Glutamatergic neuron (in vitro differentiated cells): ENCODE data around the gene THSD7A. TPM values are rescaled to one million over a fixed set of nuclear protein-coding genes. Genes with fewer than 3 reads are reported as not detected.
A peak's percentile ranks its signal among the peaks of the same experiment; 100 is the strongest.

Source experiments
- DNase-seq: peaks from one replicate; pipeline ENCODE4 v3.0.0; 2022
- H3K27ac Mint-ChIP-seq: one replicate; pipeline ENCODE4 v1.8.0; 2020; ENCODE audit warnings: mild to moderate bottlenecking, mixed read lengths, inconsistent platforms; ENCODE audit not compliant: unreplicated experiment
- H3K27me3 Mint-ChIP-seq: one replicate; pipeline ENCODE4 v1.8.0; 2020; ENCODE audit warnings: mild to moderate bottlenecking, moderate library complexity, mixed read lengths, inconsistent platforms; ENCODE audit not compliant: unreplicated experiment
- H3K36me3 Mint-ChIP-seq: one replicate; pipeline ENCODE4 v1.8.0; 2020; ENCODE audit warnings: mild to moderate bottlenecking, mixed read lengths, inconsistent platforms; ENCODE audit not compliant: unreplicated experiment
- H3K4me1 Mint-ChIP-seq: one replicate; pipeline ENCODE4 v1.8.0; 2020; ENCODE audit warnings: mild to moderate bottlenecking, low read depth, mixed read lengths, inconsistent platforms; ENCODE audit not compliant: unreplicated experiment
- H3K4me3 Mint-ChIP-seq: one replicate; pipeline ENCODE4 v1.8.0; 2020; ENCODE audit warnings: mild to moderate bottlenecking, mixed read lengths, inconsistent platforms; ENCODE audit not compliant: unreplicated experiment
- H3K9me3 Mint-ChIP-seq: one replicate; pipeline ENCODE4 v1.8.0; 2020; ENCODE audit warnings: mild to moderate bottlenecking, moderate library complexity, mixed read lengths, inconsistent platforms; ENCODE audit not compliant: unreplicated experiment
- total RNA-seq: library from RNA; stranded (reverse); fragmentation: NEBNext Ultra II Directional; extraction: Animal tissue kit (Norgen Biotek cat#: 25700); gene quantifications from one replicate; pipeline ENCODE4 v1.2.1, GENCODE V29; 2021; ENCODE audit not compliant: unreplicated experiment
- TF ChIP-seq, protein P1 (sequence below): fragments of 200-600 bp; sonication (generic); IDR thresholded peaks from one replicate; pipeline ENCODE4 v1.5.0; 2021; ENCODE audit not compliant: partially characterized antibody, unreplicated experiment

Gene THSD7A
- total RNA-seq, 1 donor from 2014 or later: 211 TPM

DNA sequence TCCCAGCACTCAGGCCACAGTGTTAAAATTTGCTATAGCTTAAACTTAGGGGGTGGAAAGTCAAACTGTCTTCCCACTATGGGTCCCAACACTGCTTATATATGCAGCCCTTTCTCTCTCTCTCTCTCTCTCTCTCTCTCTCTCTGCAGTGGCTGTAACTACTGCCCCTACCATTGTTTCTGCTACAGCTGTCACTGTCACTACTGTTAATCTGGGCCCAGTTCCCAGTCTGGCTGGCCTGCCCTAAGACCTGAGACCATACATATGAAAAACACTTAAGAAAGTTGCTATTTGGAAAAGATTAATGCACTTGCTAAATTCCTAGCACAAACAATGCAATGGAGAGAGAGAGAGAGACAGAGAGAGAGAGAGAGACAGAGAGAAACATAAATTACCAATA lies 78.6 kb downstream of the THSD7A start:
- H3K4me1 Mint-ChIP-seq: peaks cover 56% of the 10 kb centered on the region
- H3K36me3 Mint-ChIP-seq: peaks cover 4% of the 10 kb centered on the region
- DNase-seq: no peak
- H3K27me3 Mint-ChIP-seq: peaks cover 3% of the 10 kb centered on the region
- TF ChIP-seq, protein P1, sequence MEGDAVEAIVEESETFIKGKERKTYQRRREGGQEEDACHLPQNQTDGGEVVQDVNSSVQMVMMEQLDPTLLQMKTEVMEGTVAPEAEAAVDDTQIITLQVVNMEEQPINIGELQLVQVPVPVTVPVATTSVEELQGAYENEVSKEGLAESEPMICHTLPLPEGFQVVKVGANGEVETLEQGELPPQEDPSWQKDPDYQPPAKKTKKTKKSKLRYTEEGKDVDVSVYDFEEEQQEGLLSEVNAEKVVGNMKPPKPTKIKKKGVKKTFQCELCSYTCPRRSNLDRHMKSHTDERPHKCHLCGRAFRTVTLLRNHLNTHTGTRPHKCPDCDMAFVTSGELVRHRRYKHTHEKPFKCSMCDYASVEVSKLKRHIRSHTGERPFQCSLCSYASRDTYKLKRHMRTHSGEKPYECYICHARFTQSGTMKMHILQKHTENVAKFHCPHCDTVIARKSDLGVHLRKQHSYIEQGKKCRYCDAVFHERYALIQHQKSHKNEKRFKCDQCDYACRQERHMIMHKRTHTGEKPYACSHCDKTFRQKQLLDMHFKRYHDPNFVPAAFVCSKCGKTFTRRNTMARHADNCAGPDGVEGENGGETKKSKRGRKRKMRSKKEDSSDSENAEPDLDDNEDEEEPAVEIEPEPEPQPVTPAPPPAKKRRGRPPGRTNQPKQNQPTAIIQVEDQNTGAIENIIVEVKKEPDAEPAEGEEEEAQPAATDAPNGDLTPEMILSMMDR: no peak
- H3K4me3 Mint-ChIP-seq: peak overlapping the region; percentile 77
- peaks cover 5% of the 10 kb centered on the region for H3K9me3 Mint-ChIP-seq
- peak overlapping the region; percentile 91 for H3K27ac Mint-ChIP-seq

DNA sequence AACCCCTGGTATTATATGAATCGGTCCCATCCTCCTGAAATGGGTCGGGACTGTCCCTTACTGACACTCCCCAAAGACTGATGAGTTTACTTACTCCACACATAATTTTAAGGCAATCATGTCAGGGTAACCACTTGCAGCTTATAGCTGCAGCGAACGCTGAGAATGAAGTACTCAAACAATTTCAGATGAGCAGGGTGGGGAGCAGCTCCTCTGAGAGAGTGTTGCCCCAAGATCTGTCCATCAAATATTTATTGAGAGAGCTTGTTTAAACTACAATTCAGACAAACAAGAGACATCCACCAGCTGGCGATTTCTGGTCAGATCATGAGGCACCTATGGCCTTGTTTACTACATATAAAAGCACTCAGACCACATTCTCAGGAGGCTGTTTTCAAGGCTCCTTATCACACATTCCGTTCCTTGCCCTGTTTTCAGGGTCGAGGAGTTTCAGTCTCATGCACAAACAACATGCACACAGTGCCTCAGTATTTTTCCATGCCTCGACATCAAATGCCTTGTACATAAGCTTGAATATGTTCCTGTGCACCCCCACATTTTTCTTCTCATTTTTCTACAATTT lies 80.1 kb downstream of the THSD7A start:
- Mint-ChIP-seq H3K4me3 (peak overlapping the region; percentile 61), H3K9me3 (peaks cover 6% of the 10 kb centered on the region), H3K27me3 (peaks cover 3% of the 10 kb centered on the region), H3K36me3 (peaks cover 4% of the 10 kb centered on the region), H3K27ac (peak overlapping the region; percentile 78), H3K4me1 (peaks cover 61% of the 10 kb centered on the region)
- TF ChIP-seq, protein P1: no peak
- no peak for DNase-seq

GRCh38 chr7:11751315-11751714 lies 80.7 kb downstream of the THSD7A start:
- Mint-ChIP-seq H3K4me1 (peaks cover 58% of the 10 kb centered on the region), H3K27me3 (peaks cover 3% of the 10 kb centered on the region), H3K4me3 (no peak overlapping the region), H3K27ac (no peak overlapping the region), H3K36me3 (peaks cover 4% of the 10 kb centered on the region), H3K9me3 (peaks cover 6% of the 10 kb centered on the region)
- TF ChIP-seq, protein P1: no peak
- DNase-seq: no peak

DNA sequence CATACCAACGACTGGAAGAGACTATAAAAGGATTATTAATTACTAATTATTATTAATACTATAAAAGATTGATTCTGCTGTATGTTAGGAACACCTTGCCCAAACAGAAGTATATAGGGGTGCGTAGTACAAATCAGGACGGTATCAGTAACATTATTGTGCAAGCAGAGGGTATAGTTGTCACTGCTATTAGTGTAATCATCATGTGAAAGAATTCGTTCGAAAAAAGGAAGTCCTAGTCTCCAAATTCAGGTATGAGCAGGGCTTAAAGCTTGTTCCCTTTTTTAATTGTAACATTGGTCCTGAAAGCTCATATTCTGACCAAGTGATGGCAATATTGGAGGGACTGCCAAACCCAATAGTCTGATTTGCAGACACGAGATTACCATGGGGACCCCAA lies 81.8 kb downstream of the THSD7A start:
- DNase-seq: no peak
- Mint-ChIP-seq H3K27me3 (peaks cover 3% of the 10 kb centered on the region), H3K27ac (no peak overlapping the region), H3K4me1 (peaks cover 50% of the 10 kb centered on the region), H3K36me3 (peaks cover 4% of the 10 kb centered on the region), H3K9me3 (peaks cover 8% of the 10 kb centered on the region), H3K4me3 (no peak overlapping the region)
- TF ChIP-seq, protein P1: no peak

DNA sequence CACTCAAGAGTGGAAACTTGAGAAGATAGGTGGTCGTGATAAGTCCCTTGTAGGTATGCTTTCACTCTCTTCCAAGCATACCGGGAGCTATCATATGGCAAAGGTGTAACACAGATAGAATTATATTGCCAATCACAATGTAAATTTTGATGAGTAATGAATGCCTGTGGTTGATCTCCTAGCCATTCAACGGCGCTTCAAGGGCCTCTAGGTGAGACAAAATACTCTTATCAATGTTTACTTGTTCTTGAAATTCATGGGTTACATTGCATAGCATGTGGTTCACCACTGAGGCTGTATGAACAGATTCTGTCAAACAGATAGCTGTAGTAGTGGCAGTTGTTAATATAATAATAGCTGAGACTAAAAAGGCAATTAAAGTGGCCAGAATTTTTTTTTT lies 82.4 kb downstream of the THSD7A start:
- peak overlapping the region; percentile 90 for H3K27ac Mint-ChIP-seq
- peaks cover 11% of the 10 kb centered on the region for H3K9me3 Mint-ChIP-seq
- H3K4me3 Mint-ChIP-seq: peak overlapping the region; percentile 48
- DNase-seq: no peak
- peaks cover 4% of the 10 kb centered on the region for H3K36me3 Mint-ChIP-seq
- TF ChIP-seq, protein P1: no peak
- H3K4me1 Mint-ChIP-seq: peaks cover 46% of the 10 kb centered on the region
- H3K27me3 Mint-ChIP-seq: peaks cover 3% of the 10 kb centered on the region
